HepG2 (cell line): ENCODE measurements around the gene TPI1. TPM values are rescaled to one million over a fixed set of nuclear protein-coding genes. Genes with fewer than 3 reads are reported as not detected.

Source experiments
- BATF2 ChIP-seq: sonication (generic); formaldehyde crosslinking; IDR thresholded peaks from 2 replicates; pipeline ENCODE4 v1.8.0; 2022; ENCODE audit warnings: mild to moderate bottlenecking, missing genetic modification reagents, moderate library complexity
- FOXK1 ChIP-seq: sonication (generic); formaldehyde crosslinking; IDR thresholded peaks from 2 replicates; pipeline ENCODE4 v1.4.0; 2020; ENCODE audit warnings: low read depth, missing genetic modification reagents, borderline replicate concordance
- HMGXB3 ChIP-seq: sonication (generic); formaldehyde crosslinking; IDR thresholded peaks from 2 replicates; pipeline ENCODE4 v1.4.0; 2020; ENCODE audit warnings: missing genetic modification reagents, borderline replicate concordance
- POGZ ChIP-seq: sonication (generic); formaldehyde crosslinking; IDR thresholded peaks from 2 replicates; pipeline ENCODE4 v1.4.0; 2020; ENCODE audit warnings: mild to moderate bottlenecking, missing genetic modification reagents
- RARG ChIP-seq: sonication (generic); formaldehyde crosslinking; IDR thresholded peaks from 2 replicates; pipeline ENCODE4 v1.4.0; 2020; ENCODE audit warnings: low read depth, mild to moderate bottlenecking, missing genetic modification reagents
- UBTF ChIP-seq: sonication (generic); formaldehyde crosslinking; IDR thresholded peaks from 2 replicates; pipeline ENCODE4 v1.4.0; 2020; ENCODE audit warnings: mild to moderate bottlenecking, missing genetic modification reagents
- ZNF501 ChIP-seq: sonication (generic); formaldehyde crosslinking; IDR thresholded peaks from 2 replicates; pipeline ENCODE4 v1.5.1; 2020; ENCODE audit warnings: mild to moderate bottlenecking, moderate library complexity, missing genetic modification reagents
- ZNF569 ChIP-seq: sonication (generic); formaldehyde crosslinking; IDR thresholded peaks from 2 replicates; pipeline ENCODE4 v1.5.0; 2020; ENCODE audit warnings: mild to moderate bottlenecking, missing genetic modification reagents, moderate library complexity, borderline replicate concordance
- ZNF772 ChIP-seq: sonication (generic); formaldehyde crosslinking; IDR thresholded peaks from 2 replicates; pipeline ENCODE4 v1.5.0; 2020; ENCODE audit warnings: mild to moderate bottlenecking, missing genetic modification reagents
- polyA plus RNA-seq, 8 experiments: library from polyadenylated mRNA; depleted of rRNA in 3 of 8; stranded (reverse) in 7 of 8; unstranded in 1 of 8; fragments of >200 nt; fragmentation: Illumina TruSeq in 4 of 8; extraction: Trizol in 4 of 8; gene quantifications; 2 replicates each; pipeline versions ENCODE4 v1.2.1 to v1.2.3, GENCODE V29; 2011 to 2016; ENCODE audit warnings: low read depth in 4 of 8, missing spikeins in 1 of 8, mixed read lengths in 1 of 8; ENCODE audit not compliant: insufficient read depth in 1 of 8
- total RNA-seq, 5 experiments: library from RNA; depleted of rRNA; stranded (reverse); fragments of >200 nt; fragmentation: Illumina TruSeq; extraction: Trizol; gene quantifications; 2 replicates each; pipeline ENCODE4 v1.2.3, GENCODE V29; 2016; ENCODE audit warnings: low read depth in 1 of 5
- TF ChIP-seq, protein P1 (sequence below): sonication (generic); formaldehyde crosslinking; IDR thresholded peaks from 2 replicates; pipeline ENCODE4 v1.5.0; 2020; ENCODE audit warnings: mild to moderate bottlenecking, missing genetic modification reagents
- TF ChIP-seq, protein P2 (sequence below): sonication (generic); formaldehyde crosslinking; IDR thresholded peaks from 2 replicates; pipeline ENCODE4 v1.5.0; 2020; ENCODE audit warnings: mild to moderate bottlenecking, missing genetic modification reagents, borderline replicate concordance

TPI1 gene
- total and polyA plus RNA-seq, 2 of the 13 experiments (the other 11 are each of a cell fraction or from before 2014, with no cell fraction given) = 945 to 2,535 TPM

GRCh38 chr12:6825398-6826124, 41.8 kb upstream of the TPI1 start (continued):
- TF ChIP-seq, protein P1, sequence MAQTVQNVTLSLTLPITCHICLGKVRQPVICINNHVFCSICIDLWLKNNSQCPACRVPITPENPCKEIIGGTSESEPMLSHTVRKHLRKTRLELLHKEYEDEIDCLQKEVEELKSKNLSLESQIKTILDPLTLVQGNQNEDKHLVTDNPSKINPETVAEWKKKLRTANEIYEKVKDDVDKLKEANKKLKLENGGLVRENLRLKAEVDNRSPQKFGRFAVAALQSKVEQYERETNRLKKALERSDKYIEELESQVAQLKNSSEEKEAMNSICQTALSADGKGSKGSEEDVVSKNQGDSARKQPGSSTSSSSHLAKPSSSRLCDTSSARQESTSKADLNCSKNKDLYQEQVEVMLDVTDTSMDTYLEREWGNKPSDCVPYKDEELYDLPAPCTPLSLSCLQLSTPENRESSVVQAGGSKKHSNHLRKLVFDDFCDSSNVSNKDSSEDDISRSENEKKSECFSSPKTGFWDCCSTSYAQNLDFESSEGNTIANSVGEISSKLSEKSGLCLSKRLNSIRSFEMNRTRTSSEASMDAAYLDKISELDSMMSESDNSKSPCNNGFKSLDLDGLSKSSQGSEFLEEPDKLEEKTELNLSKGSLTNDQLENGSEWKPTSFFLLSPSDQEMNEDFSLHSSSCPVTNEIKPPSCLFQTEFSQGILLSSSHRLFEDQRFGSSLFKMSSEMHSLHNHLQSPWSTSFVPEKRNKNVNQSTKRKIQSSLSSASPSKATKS (CRISPR knock-in tag) = no peak
- TF ChIP-seq UBTF (0 out of 2 replicates have a peak, but pooled peaks have one; percentile 35), POGZ (no peak), FOXK1 (CRISPR knock-in tag) (peak; percentile 19; the same call in 1 of the 2 replicates), BATF2 (CRISPR knock-in tag) (no peak), RARG (CRISPR knock-in tag) (no peak), ZNF772 (CRISPR knock-in tag) (0 out of 2 replicates have a peak, but pooled peaks have one; percentile 70), HMGXB3 (CRISPR knock-in tag) (no peak), ZNF569 (no peak), ZNF501 (CRISPR knock-in tag) (0 out of 2 replicates have a peak, but pooled peaks have one; percentile 15)
- TF ChIP-seq, protein P2, sequence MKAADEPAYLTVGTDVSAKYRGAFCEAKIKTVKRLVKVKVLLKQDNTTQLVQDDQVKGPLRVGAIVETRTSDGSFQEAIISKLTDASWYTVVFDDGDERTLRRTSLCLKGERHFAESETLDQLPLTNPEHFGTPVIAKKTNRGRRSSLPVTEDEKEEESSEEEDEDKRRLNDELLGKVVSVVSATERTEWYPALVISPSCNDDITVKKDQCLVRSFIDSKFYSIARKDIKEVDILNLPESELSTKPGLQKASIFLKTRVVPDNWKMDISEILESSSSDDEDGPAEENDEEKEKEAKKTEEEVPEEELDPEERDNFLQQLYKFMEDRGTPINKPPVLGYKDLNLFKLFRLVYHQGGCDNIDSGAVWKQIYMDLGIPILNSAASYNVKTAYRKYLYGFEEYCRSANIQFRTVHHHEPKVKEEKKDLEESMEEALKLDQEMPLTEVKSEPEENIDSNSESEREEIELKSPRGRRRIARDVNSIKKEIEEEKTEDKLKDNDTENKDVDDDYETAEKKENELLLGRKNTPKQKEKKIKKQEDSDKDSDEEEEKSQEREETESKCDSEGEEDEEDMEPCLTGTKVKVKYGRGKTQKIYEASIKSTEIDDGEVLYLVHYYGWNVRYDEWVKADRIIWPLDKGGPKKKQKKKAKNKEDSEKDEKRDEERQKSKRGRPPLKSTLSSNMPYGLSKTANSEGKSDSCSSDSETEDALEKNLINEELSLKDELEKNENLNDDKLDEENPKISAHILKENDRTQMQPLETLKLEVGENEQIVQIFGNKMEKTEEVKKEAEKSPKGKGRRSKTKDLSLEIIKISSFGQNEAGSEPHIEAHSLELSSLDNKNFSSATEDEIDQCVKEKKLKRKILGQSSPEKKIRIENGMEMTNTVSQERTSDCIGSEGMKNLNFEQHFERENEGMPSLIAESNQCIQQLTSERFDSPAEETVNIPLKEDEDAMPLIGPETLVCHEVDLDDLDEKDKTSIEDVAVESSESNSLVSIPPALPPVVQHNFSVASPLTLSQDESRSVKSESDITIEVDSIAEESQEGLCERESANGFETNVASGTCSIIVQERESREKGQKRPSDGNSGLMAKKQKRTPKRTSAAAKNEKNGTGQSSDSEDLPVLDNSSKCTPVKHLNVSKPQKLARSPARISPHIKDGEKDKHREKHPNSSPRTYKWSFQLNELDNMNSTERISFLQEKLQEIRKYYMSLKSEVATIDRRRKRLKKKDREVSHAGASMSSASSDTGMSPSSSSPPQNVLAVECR (CRISPR knock-in tag) = peak; percentile 21; the same call in 1 of the 2 replicates
